T follicular helper cell (primary cell): ENCODE data around the gene PRR5L.

Source experiments
- DNase-seq: peaks from one replicate; pipeline ENCODE4 v3.0.0-alpha.2; 2020; ENCODE audit warnings: low read depth

PRR5L gene

DNA sequence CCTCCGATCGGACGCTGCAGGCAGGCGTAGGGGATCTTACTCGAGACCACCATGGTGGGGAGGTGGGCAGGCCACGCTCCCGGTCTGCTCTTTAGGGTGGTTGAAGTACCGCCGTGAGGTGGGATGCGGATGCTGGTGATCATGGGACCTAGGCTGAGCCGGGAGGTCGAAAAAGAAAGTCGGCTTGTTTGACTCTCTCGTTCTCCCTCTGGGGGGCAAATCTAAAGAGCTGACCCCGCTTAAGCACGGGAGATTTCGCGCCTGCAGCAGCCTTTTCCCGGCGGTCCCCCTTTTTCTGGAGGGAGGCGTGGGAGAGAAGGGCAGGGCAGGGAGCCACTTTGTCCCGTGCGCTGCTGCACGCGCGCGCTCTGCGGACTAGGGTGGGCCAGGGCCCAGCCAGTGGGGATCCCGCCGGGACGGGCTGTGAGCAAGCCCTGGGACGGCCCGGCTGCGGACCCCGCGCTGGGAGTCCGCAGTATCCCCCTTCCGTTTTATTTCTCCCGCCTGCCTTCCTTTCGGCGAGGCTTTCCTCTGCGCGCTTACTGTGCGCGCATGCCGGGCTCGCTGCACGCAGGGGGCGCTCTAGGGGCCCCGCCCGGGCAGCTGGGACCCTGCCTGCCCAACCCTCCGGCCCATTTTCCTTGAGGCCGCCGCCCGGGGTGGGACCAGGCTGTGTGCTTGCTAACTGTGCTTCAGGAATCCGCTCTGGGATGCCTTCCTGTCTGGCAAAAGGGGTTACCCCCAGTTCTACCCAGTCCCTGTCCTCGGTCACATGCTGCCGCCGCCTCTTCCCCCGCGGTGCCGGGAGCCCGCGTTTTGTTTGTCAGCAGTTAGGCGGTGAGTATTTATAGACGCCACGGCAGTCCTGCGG, 81.0 kb downstream of the PRR5L start:
- no peak for DNase-seq

- no peak for DNase-seq
Observed at GRCh38 chr11:36377759-36378564, 81.9 kb downstream of the PRR5L start.

DNA sequence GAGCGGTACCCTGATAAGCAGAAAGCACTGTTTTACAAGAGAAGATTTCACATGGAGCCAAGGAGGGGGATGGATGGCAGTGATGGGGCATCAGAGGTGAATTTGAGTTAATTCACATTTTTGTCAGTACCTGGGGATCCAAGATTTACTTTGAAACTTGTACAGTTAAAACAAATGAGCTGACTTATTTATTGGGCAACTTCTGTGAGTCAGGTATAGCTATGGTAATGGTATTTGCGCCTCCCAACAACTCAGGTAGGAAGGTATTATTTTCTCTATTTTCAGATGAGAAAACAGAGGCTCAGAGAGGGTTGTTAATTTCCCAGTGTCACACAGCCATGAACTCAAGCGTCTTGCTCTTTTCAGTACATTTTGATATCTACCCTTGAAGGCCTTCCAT, 83.6 kb downstream of the PRR5L start:
- no peak for DNase-seq

DNA sequence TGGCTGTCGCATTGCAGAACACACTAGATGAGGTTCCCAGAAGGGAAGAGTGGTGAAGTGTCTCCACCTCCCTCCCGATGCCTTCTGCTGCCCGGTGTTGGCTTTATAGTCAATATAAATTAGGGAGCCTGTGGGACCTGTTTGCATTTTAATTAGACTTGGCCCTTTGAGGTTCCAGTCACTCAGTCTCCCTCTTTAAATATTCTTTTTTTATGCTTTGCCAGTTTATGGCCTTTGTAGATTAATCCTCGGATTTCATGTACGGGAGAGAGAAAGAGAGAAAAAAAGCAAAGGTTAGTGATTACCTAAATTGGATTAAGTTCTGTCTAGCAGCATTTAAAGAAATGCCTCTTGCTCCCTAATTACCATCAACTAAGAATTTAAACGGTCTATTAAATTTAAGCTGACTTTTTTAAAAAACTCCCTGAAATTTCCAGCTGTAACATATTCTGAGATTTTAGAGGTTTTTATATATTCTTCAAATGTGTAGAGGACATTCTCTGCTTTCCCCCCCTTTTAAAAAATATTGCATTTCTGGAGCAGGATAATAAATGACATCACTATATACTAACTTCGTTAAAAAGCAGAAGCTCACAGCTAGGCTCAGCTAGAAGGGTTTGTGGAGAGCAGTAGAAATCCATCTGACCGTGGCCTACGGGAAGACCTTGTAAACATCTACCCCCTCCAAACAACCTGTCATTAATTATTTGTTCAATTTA, 84.4 kb downstream of the PRR5L start:
- DNase-seq = no peak

GRCh38 chr11:36381015-36381360, 84.9 kb downstream of the PRR5L start:
- no peak for DNase-seq

DNA sequence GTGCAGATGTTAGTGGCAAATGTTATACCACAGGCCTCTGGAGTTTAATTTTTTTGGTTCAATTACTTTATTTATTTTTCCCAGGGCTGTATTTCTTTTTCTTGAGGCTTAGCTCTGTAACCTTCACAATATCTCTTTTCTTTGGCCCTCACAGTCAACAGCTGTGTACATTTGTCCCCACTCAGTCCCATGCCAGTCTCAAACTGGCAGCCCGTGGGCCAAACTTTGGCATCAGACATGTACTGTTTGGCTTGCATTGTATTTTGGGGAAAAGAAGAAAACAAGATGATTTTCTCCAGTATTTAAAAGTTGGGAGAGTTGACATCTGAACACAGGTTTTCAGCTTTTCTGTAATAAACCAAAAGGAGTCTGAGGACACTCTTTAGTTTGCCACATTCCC, 87.1 kb downstream of the PRR5L start:
- DNase-seq = no peak

- no peak for DNase-seq
Observed at GRCh38 chr11:36385121-36385970, 89.3 kb downstream of the PRR5L start.

DNA sequence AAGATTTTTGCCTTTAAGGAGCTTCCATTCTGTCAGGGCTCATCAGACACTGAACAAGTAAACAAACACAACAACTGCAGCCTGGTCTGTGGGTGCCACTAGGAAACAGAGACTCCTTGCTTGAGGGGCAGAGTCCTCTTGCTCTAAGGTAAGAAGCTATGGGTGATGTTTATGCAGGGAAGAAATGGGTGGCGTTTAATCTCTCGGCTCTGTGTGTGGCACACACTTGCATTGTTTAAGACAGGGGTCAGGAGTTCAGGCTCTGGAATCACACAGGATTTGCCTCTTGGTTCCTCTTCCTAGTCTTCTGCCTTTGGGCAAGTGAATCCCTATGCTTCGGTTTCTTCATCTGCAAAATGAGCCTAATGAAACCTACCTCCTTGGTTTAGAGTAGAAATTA, 90.3 kb downstream of the PRR5L start:
- no peak for DNase-seq

GRCh38 chr11:36388071-36388470, 92.0 kb downstream of the PRR5L start:
- no peak for DNase-seq

DNA sequence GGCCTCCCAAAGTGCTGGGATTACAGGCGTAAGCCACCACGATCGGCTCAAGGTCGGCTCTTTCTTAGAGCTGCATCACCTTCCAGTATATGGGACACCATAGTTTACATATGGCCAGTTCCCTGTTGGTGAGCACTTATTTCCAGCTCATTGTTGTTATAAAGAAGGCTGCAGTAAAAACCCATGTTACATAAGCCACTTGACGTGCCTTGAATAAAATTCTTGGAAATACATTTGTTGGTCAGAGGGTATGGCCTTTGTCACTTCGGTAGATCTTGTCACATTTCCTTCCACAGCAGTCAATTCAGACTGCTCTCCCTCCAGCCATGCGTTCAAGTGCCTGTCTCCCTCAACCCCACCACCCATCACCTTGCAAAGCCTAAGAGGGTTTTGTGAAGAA, 92.9 kb downstream of the PRR5L start:
- DNase-seq = no peak

DNA sequence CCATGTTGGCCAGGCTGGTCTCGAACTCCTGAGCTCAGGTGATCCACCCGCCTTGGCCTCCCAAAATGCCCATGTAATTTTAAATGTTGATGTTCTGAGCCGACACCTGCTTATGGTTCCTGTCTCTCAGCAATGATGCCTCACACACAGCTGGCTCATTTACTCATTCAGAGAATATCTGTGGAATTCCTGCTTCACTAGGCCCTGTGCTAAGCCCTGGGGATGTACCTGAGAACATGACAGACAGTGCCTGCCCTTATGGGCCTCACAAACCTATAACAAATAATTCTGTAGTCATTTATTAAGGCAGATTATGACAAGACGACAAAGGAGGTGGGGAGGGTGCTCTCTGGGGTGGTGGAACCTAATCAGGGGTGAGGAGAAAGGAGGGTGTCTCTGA, 93.7 kb downstream of the PRR5L start:
- no peak for DNase-seq

DNA sequence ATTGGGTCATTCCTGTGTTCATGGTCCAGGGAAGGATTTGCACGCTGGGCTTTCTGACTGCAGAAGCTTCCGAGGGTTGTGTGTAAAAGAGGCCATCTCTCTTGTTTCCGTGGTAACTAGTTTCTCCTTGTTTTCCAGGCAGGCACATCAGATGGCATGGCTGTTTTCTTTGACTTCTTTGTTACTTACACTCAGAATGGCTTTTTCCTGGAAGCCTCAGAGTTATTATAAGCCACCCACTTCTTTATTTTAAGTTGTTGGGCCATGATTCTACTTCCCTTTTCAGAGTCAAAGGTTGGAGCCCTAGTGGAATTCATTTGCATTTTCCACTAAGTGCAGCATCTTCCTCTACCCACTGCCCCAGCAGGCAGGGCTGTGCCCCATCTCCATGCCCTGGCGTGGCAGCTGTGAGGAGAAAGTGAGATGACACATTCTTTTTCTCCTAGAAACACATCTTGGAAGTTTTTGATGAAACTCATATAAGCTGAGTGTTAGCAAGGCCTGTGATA, 94.9 kb downstream of the PRR5L start:
- DNase-seq = no peak

- DNase-seq = no peak
Observed at GRCh38 chr11:36392196-36392595, 96.1 kb downstream of the PRR5L start.

GRCh38 chr11:36394056-36394455, 98.0 kb downstream of the PRR5L start:
- DNase-seq = no peak

DNA sequence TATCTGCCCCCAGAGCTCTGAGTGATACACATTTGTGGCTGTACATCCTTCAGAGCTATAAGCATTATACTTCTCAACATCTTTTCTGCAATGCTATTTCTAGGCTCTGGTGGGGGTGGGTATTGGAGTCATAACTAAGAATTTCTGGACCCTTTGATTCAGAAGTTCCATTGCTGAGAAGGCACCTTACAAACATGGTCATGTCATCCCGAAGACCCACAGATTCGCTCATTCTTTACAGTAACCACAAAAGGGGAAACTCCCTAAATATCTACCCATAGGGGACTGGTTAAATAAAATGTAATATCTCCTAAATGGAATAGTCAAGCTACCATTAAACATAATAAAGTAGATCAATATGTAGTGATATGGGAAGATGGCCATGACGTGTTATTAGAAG, 98.8 kb downstream of the PRR5L start:
- no peak for DNase-seq

- no peak for DNase-seq
Observed at GRCh38 chr11:36395978-36396736, 100.1 kb downstream of the PRR5L start.

GRCh38 chr11:36398231-36398953, 102.3 kb downstream of the PRR5L start:
- DNase-seq = no peak

DNA sequence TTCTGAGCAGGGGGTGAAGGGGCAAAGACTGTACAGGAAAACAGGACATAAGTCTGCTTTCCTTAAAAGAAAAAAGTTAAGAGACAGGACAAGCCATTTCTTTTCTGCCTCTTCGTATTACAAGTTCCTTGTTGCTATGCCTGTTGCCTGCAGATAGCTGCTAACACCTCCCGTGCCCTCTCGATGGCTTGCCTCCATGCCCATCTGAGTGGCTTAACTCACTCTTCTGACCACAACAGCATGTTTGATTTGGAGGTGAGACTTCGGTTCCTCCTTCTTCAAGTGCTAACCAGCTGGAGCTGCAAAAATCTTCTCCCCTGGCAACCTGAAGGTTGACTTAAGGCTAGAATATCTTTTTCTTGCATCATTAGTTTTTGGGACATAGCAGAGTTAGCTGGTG, 103.1 kb downstream of the PRR5L start:
- DNase-seq = no peak

DNA sequence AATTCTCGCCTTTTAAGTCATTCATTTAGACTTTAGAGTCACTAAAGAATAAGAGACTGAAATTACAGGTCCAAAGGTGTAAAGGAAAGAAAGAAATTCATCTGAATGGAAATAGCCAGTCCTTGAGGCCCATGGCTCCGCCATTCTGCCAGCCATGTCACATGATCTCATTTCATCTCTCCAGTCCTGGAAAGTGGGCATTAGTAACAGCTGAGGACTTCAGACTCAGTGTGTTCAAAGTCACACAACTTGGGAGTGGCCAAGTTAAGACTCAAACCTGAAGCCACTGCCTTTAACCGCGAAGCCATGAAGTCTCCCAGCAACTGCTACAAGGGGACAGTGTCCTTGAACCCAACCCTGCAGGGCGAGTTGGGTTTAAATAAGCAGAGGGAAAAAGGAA, 103.7 kb downstream of the PRR5L start:
- no peak for DNase-seq
